Skeletal muscle satellite cell (primary cell): ENCODE results near the gene C1orf216.
"Not testable (repeated sequence)": the region's sequence is repeated elsewhere in the genome, so short reads cannot be mapped to it uniquely, and the experiment has no call there.

ENCODE experiments used
- H3K27me3 ChIP-seq: 2 replicates; pipeline ENCODE4 v1.7.0; 2013; ENCODE audit warnings: low read length; ENCODE audit not compliant: control insufficient read depth, insufficient read depth
- H3K36me3 ChIP-seq: 2 replicates; pipeline ENCODE4 v1.7.0; 2013; ENCODE audit warnings: mild to moderate bottlenecking, control low read depth, low read length; ENCODE audit not compliant: insufficient read depth
- H3K4me1 ChIP-seq: 2 replicates; pipeline ENCODE4 v1.7.0; 2013; ENCODE audit warnings: low read length; ENCODE audit not compliant: control insufficient read depth, insufficient read depth
- H3K4me2 ChIP-seq: 2 replicates; pipeline ENCODE4 v1.7.0; 2013; ENCODE audit warnings: mild to moderate bottlenecking, low read length
- H3K4me3 ChIP-seq: 2 replicates; pipeline ENCODE4 v1.7.0; 2013; ENCODE audit warnings: low read length
- H3K9ac ChIP-seq: 2 replicates; pipeline ENCODE4 v1.7.0; 2013; ENCODE audit warnings: mild to moderate bottlenecking, low read depth, low read length, moderate library complexity
- H3K9me3 ChIP-seq: replicated peaks from 2 replicates; pipeline ENCODE4 v1.7.0; 2013; ENCODE audit warnings: mild to moderate bottlenecking, control low read depth, low read length

The C1orf216 gene

DNA sequence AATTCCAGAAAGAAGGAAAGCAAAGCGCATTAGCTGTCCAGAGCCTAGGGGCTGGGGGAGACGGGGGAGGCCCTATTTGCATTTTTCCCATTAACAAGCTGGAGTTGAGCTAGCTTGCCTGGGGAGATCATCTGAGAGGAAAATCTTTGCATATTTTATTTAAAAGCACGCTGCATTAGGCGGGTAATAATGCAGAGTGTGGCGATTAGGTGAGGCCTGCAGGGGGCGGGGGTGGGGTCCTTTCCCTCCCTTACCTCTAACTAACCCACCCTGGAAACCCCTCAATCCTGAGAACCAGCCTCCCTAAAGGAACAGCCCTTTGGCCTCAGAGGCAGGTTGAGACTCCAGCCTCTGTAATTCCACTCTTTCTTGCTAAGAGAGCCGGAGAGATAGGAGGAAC, 16.2 kb downstream of the C1orf216 start:
- Histone ChIP-seq H3K4me2 (no peak overlapping the region), H3K36me3 (no peaks in the 10 kb centered on the region), H3K9ac (no peak overlapping the region), H3K27me3 (peaks cover 33% of the 10 kb centered on the region), H3K9me3 (no peaks in the 10 kb centered on the region), H3K4me1 (peaks cover 6% of the 10 kb centered on the region), H3K4me3 (no peak overlapping the region)

DNA sequence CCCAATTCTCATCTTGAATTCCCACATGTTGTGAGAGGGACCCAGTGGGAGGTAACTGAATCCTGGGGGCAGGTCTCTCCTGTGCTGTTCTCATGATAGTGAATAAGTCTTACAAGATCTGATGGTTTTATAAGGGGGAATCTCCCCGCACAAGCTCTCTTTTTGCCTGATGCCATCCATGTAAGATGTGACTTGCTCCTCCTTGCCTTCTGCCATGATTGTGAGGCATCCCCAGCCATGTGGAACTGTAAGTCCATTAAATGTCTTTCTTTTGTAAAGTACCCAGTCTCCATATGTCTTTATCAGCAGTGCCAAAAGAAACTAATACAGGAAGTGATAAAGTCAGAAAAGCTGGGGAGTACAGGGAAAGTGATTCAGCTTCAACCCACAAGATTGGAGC, 19.5 kb downstream of the C1orf216 start:
- not testable (repeated sequence) for H3K9ac ChIP-seq, H3K4me3 ChIP-seq, H3K4me1 ChIP-seq, H3K36me3 ChIP-seq, H3K4me2 ChIP-seq, H3K9me3 ChIP-seq
- peaks cover 33% of the 10 kb centered on the region for H3K27me3 ChIP-seq

DNA sequence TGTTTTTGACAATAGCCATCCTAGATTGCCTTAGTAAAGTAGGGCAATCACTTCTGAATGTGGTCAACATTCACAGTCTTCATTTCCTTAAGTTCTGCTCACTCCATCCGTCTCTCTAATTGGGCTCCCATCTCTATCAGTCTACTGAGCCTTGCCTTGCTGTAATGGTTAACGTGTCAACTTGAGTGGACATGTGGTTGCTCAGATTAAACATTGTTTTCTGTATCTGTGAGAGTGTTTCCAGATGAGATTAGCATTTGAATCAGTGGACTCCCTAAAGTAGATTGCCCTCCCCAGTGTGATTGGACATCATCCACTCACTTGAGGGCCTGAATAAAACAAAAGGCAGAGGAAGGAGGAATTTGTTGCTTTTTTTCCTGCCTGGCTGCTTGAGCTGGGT, 26.4 kb downstream of the C1orf216 start:
- Histone ChIP-seq H3K27me3 (peaks cover 29% of the 10 kb centered on the region), H3K9me3 (no peaks in the 10 kb centered on the region), H3K4me3 (no peak overlapping the region), H3K4me1 (no peaks in the 10 kb centered on the region), H3K4me2 (no peak overlapping the region), H3K36me3 (no peaks in the 10 kb centered on the region), H3K9ac (no peak overlapping the region)

DNA sequence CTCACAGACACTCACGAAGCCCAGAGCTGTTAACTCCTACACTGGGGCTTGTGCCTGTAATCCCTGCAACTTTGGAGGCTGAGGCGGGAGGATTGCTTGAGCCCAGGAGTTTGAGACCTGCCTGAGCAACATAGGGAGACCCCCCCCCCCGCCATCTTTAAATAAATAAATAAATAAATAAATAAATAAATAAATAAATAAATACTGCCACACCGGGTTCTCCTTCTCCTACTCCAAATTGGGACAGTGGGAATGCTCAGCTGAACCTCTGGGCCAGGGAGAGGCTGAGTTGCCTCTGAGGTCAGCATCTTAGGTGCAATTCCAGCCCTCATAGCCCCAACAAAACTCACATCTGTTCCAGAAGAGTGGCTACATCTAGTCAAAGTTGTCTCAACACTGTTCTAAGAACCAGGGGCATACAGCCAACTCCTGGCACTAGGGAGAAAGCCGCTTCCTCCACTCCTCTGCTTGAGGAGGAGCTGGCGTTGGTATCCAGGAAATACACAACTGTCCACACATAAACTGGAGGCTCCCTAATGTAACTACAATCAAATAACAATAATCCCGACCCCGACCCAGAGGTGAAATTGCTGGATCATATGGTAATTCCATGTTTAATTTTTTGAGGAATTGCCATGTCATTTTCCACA, 27.0 kb downstream of the C1orf216 start:
- Histone ChIP-seq H3K4me3 (no peak overlapping the region), H3K4me1 (no peaks in the 10 kb centered on the region), H3K36me3 (no peaks in the 10 kb centered on the region), H3K4me2 (no peak overlapping the region), H3K9me3 (no peaks in the 10 kb centered on the region), H3K9ac (no peak overlapping the region), H3K27me3 (peaks cover 34% of the 10 kb centered on the region)

DNA sequence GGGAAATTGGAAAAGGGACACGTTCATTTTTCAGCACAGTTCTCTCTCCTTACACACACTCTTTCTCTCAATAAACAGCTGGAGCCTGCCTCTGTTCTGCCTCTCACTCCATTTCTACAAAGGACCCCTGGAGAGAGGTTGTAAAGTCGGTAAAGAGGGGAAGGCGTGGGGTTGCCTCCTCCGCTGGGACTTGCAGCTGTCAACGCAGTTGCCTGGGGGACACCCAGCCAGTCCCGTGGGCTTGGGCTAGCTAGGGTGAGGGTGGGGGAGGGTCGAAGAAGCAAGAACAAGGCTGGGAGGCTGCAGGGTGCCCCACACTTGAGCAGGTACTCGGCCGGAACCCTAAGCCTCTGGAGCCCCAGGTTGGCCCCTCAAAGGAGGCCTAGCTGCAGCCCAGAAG, 27.6 kb downstream of the C1orf216 start:
- Histone ChIP-seq H3K36me3 (no peaks in the 10 kb centered on the region), H3K4me3 (no peak overlapping the region), H3K9me3 (no peaks in the 10 kb centered on the region), H3K9ac (no peak overlapping the region), H3K27me3 (peaks cover 36% of the 10 kb centered on the region), H3K4me2 (no peak overlapping the region), H3K4me1 (no peaks in the 10 kb centered on the region)

DNA sequence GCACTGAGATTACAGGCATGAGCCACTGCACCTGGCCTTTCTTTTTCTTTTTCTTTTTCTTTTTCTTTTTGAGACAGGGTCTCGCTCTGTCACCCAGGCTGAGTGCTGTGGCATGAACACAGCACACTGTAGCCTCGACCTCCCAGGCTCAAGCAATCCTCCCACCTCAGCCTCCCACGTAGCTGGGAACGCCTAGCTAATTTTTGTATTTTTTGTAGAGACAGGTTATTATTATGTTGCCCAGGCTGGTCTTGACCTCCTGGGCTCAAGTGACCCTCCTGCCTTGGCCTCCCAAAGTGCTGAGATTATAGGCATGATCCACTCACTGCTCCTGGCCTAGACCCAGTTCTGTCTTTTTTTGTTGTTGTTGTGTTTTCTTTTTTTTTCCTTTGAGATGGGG, 28.6 kb downstream of the C1orf216 start:
- H3K4me1 ChIP-seq, H3K36me3 ChIP-seq, H3K4me3 ChIP-seq, H3K4me2 ChIP-seq, H3K9me3 ChIP-seq, H3K9ac ChIP-seq: not testable (repeated sequence)
- H3K27me3 ChIP-seq = peaks cover 39% of the 10 kb centered on the region

DNA sequence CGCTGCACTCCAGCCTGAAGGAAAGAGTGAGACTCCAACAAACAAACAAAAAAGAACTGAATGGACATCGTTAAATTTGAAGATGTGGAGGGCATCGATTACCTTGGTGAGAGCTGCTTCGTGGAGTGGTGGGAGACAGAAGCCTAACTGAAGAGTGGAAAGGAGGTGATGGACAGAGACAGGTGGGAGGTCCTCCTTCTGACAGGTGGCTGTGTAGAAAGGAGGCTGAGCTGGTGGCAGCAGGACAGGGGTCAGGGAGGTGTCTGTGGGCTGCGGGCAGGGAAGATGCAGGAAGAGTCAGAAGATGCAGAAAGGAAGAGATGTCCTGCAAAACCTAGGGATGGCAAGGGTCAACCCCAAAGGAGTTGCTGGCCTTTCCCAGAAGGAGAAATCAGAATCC, 30.5 kb downstream of the C1orf216 start:
- Histone ChIP-seq H3K4me1 (no peaks in the 10 kb centered on the region), H3K4me2 (no peak overlapping the region), H3K27me3 (peaks cover 58% of the 10 kb centered on the region), H3K4me3 (no peak overlapping the region), H3K36me3 (no peaks in the 10 kb centered on the region), H3K9ac (no peak overlapping the region), H3K9me3 (no peaks in the 10 kb centered on the region)

DNA sequence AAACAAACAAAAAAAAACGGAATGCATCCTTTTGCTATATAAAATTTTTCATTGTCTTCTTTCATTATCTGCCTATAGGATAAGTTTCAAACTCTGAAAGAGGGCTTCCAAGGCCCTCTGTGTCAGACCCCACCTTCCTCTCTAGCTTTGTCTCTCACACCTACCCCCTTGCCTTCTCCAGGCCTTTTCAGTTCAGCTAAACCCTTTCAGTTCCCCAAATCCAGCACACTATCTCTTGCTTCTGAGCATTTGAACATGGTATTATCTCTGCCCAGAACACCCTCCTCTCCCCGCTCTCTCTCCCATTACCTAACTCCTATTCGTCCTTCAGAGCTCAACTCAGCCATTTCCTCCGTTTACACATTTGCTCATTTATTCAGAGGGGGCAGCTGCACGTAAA, 35.7 kb downstream of the C1orf216 start:
- H3K4me2 ChIP-seq = no peak overlapping the region
- no peaks in the 10 kb centered on the region for H3K36me3 ChIP-seq
- H3K4me3 ChIP-seq = no peak overlapping the region
- no peaks in the 10 kb centered on the region for H3K4me1 ChIP-seq
- H3K27me3 ChIP-seq = peaks cover 55% of the 10 kb centered on the region
- H3K9me3 ChIP-seq = no peaks in the 10 kb centered on the region
- no peak overlapping the region for H3K9ac ChIP-seq

DNA sequence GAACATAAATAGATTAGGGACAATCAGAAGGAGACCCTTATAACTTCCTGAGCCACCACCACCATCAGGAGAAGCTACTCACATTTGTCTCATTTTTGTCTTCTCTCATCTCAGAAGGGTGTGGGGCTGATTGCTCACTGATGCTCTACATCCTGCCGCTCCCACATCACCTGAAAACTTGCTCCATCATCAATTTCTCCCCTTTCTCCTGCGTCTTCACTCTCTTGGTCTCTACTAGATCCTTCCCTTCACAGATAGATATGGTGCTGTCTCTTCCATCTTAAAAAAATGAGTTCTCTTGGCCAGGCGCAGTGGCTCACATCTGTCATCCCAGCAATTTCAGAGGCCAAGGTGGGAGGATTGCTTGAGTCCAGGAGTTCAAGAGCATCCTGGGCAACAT, 38.4 kb downstream of the C1orf216 start:
- H3K27me3 ChIP-seq = peaks cover 56% of the 10 kb centered on the region
- no peaks in the 10 kb centered on the region for H3K9me3 ChIP-seq
- H3K4me1 ChIP-seq = no peaks in the 10 kb centered on the region
- H3K4me3 ChIP-seq = no peak overlapping the region
- no peak overlapping the region for H3K9ac ChIP-seq
- H3K4me2 ChIP-seq = no peak overlapping the region
- H3K36me3 ChIP-seq = no peaks in the 10 kb centered on the region

DNA sequence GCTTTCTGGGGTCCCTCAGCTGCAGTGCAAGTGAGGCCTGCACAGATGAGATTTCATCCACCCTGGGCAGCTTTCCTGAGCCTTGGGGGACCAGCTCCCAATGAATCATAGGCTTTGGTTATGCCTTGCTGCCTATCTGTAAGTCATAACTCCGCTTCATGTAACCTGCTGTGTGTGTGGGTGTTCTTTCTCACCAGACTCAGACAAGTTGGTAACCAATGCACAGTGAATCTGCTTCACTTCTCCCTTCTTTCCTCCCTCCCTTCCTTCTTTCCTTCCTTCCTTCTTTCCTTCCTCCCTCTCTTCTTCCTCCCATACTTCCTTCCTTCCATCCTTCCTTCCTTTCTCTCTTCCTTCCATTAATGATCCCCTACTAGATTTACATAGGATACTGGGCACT, 42.9 kb downstream of the C1orf216 start:
- Histone ChIP-seq H3K4me3 (no peak overlapping the region), H3K27me3 (peaks cover 44% of the 10 kb centered on the region), H3K4me2 (no peak overlapping the region), H3K9me3 (no peaks in the 10 kb centered on the region), H3K36me3 (no peaks in the 10 kb centered on the region), H3K9ac (no peak overlapping the region), H3K4me1 (no peaks in the 10 kb centered on the region)

DNA sequence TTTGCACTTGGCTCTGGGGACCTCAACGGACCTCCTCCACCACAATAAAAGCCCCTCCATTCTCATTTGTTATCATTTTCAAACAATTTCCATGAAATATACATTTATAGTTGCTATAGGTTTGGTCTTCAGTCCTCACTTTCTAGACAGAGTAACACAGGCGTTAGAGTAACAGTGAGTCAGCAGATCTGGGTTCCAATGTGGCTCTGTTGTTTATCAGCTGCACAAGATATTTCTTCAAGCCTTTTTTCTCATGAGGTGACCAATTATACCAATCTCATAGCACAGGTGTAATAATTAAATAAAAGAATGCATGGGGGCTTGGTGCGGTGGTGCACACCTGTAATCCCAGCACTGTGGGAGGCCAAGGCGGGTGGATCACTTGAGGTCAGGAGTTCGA, 44.6 kb downstream of the C1orf216 start:
- Histone ChIP-seq H3K9me3 (no peaks in the 10 kb centered on the region), H3K4me3 (no peak overlapping the region), H3K9ac (no peak overlapping the region), H3K4me1 (no peaks in the 10 kb centered on the region), H3K4me2 (no peak overlapping the region), H3K36me3 (no peaks in the 10 kb centered on the region), H3K27me3 (peaks cover 34% of the 10 kb centered on the region)

DNA sequence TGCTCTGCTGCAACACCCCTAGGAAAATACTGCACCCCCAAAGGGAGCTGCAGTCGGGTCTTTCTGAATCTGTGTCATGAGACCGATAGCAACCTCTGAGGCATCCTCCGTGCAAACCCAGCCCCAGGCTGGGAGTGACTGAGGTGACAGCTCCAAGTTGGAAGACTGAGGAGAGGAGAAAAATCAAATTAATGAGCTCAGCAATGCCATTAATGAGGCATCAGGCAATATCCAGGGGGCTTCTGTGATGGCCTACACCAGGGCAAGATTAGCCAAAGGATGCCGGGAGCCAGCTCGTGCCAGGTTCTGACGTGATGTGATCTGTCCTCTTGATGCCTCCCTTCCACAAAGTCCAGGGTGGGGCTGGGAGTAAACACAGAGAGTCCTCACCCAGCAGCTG, 46.6 kb downstream of the C1orf216 start:
- Histone ChIP-seq H3K4me1 (no peaks in the 10 kb centered on the region), H3K9ac (no peak overlapping the region), H3K36me3 (no peaks in the 10 kb centered on the region), H3K4me2 (no peak overlapping the region), H3K9me3 (no peaks in the 10 kb centered on the region), H3K4me3 (no peak overlapping the region), H3K27me3 (peaks cover 30% of the 10 kb centered on the region)
